ENCODE data around the gene ART4. TPM values are rescaled to one million over a fixed set of nuclear protein-coding genes. Genes with fewer than 3 reads are reported as not detected.

Gene ART4
- total RNA-seq, 2 donors from 2014 or later, result 0.68 to 0.82 TPM

DNA sequence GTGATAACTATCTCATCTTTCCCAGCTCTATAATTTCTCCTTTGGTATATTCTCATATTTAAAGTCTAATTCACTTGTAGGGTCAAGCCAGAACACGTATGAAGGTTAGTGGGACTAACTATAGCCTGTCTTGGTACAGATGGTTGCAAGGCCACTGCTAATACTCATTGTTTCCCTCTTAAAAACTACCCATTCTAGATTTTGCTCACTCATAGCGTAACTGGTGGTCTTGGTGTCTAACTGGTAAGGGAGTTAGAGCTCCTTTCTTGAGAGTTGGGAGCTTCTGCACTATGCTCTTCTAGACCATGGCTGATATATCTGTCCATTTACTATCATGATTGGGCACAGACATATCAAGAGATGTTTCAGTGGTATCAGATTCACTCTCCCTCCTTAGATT is 33.5 kb upstream of the ART4 start:
- Histone ChIP-seq H3K4me3 (no peak overlapping the region), H3K27ac (no peak overlapping the region), H3K4me1 (replicated peaks) (no peaks in the 10 kb centered on the region), H3K27me3 (replicated peaks; ENCODE audit: insufficient read depth) (no peaks in the 10 kb centered on the region), H3K9me3 (no peaks in the 10 kb centered on the region), H3K36me3 (no peaks in the 10 kb centered on the region)
- TF ChIP-seq POLR2A (IDR thresholded peaks at IDR 0.05) (no peak), POLR2AphosphoS5 (IDR thresholded peaks at IDR 0.05) (no peak), CTCF (IDR thresholded peaks at IDR 0.05) (no peak)
- 44% methylated on average over 2 of the region's 2 CpGs for WGBS
- intact Hi-C loops (cut with DNase I), result no loop called here
- no peak for DNase-seq (ENCODE audit: low spot score)

DNA sequence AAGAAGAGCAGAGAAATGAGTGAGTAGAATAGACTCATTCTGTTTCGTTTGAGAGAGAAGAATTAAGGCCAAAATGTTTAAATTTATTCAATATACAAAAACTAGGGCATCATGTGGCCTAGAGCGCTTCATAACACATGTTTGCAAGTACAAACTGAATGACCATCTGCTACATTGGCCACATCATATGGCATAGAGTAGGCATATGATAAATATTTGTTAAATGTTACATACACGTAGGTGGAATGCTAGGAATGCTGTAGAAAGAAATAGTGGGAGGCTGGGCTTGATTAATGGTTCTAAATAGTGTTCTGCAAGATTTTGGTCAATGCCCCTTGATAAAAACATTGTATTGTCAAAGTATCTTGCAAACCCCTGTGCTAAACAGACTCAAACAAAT is 31.6 kb upstream of the ART4 start:
- intact Hi-C loops (cut with DNase I), result no loop called here
- H3K4me3 ChIP-seq, result no peak overlapping the region
- H3K4me1 ChIP-seq (replicated peaks), result no peaks in the 10 kb centered on the region
- H3K36me3 ChIP-seq, result no peaks in the 10 kb centered on the region
- TF ChIP-seq CTCF (IDR thresholded peaks at IDR 0.05) (no peak), POLR2AphosphoS5 (IDR thresholded peaks at IDR 0.05) (no peak), POLR2A (IDR thresholded peaks at IDR 0.05) (no peak)
- H3K27me3 ChIP-seq (replicated peaks; ENCODE audit: insufficient read depth), result no peaks in the 10 kb centered on the region
- 71% methylated on average over 3 of the region's 3 CpGs for WGBS
- DNase-seq (ENCODE audit: low spot score), result no peak
- no peak overlapping the region for H3K27ac ChIP-seq
- no peaks in the 10 kb centered on the region for H3K9me3 ChIP-seq

GRCh38 chr12:14873440-14874185 is 30.3 kb upstream of the ART4 start:
- TF ChIP-seq POLR2AphosphoS5 (IDR thresholded peaks at IDR 0.05) (no peak), CTCF (IDR thresholded peaks at IDR 0.05) (no peak), POLR2A (IDR thresholded peaks at IDR 0.05) (no peak)
- H3K4me3 ChIP-seq, result no peak overlapping the region
- H3K27ac ChIP-seq, result no peak overlapping the region
- H3K4me1 ChIP-seq (replicated peaks), result no peaks in the 10 kb centered on the region
- intact Hi-C loops (cut with DNase I), result no loop called here
- no peaks in the 10 kb centered on the region for H3K27me3 ChIP-seq (replicated peaks; ENCODE audit: insufficient read depth)
- WGBS, result 62% methylated on average over 1 of the region's 1 CpG
- no peaks in the 10 kb centered on the region for H3K36me3 ChIP-seq
- DNase-seq (ENCODE audit: low spot score), result no peak
- H3K9me3 ChIP-seq, result no peaks in the 10 kb centered on the region

DNA sequence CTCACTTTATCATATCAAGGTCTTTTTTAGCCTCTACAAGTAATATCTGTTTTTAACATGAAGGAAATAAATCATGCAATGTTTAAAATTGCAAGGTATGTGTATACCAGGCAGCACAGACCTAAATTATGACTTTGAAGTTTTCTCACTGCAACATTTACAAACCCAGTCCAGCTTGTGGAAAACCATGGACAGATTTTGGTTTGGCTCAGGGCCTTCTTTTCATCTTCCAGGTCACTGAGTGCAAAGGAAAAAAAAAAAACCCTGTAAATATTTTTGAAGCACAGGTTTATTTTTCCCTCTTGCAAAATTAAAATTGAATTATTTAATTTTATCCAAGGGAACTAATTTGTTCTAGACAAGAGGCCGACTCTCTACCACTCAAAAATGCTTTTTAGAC is 28.6 kb upstream of the ART4 start:
- H3K4me3 ChIP-seq, result no peak overlapping the region
- H3K27me3 ChIP-seq (replicated peaks; ENCODE audit: insufficient read depth), result no peaks in the 10 kb centered on the region
- no peak for DNase-seq (ENCODE audit: low spot score)
- 86% methylated on average over 1 of the region's 1 CpG for WGBS
- H3K27ac ChIP-seq, result no peak overlapping the region
- no peaks in the 10 kb centered on the region for H3K36me3 ChIP-seq
- H3K4me1 ChIP-seq (replicated peaks), result no peaks in the 10 kb centered on the region
- H3K9me3 ChIP-seq, result no peaks in the 10 kb centered on the region
- intact Hi-C loops (cut with DNase I), result no loop called here
- TF ChIP-seq POLR2A (IDR thresholded peaks at IDR 0.05) (no peak), CTCF (IDR thresholded peaks at IDR 0.05) (no peak), POLR2AphosphoS5 (IDR thresholded peaks at IDR 0.05) (no peak)

GRCh38 chr12:14871247-14871646 is 27.9 kb upstream of the ART4 start:
- Histone ChIP-seq H3K4me1 (replicated peaks) (no peaks in the 10 kb centered on the region), H3K4me3 (no peak overlapping the region), H3K9me3 (no peaks in the 10 kb centered on the region), H3K36me3 (no peaks in the 10 kb centered on the region), H3K27me3 (replicated peaks; ENCODE audit: insufficient read depth) (no peaks in the 10 kb centered on the region), H3K27ac (no peak overlapping the region)
- WGBS, result 100% methylated on average over 1 of the region's 1 CpG
- TF ChIP-seq POLR2AphosphoS5 (IDR thresholded peaks at IDR 0.05), result no peak
- no peak for TF ChIP-seq POLR2A (IDR thresholded peaks at IDR 0.05)
- TF ChIP-seq CTCF (IDR thresholded peaks at IDR 0.05), result no peak
- intact Hi-C loops (cut with DNase I), result no loop called here
- DNase-seq (ENCODE audit: low spot score), result no peak

Data from prostate gland (tissue), 2 donors.